CD4-positive, alpha-beta T cell treated with Interleukin-1 beta for 1 hour (primary cell): ENCODE results near the gene NCAN.

Source experiments
- DNase-seq, 2 donors: peaks; one replicate each; pipeline ENCODE4 v3.0.0-alpha.2; 2020 to 2022

Gene NCAN

DNA sequence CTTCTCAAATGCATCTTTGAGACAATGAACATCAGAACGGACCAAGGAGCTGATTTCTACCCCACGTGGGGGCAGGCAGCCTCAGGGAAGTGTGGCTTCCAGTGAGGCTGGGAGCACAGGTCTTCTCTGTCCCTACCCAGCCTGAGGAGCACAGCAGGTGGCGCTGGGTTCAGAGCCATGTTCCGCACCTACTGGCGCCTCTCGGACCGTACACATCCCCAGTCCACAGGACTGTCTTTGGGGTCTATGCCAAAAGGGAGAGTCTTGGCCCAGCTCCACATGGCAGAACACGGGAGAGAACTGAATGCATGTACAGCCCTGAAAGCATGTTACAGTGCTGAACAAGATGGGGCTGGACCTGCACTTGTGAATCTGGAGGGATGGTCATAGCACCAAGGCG is 86.0 kb downstream of the NCAN start:
- no peak for DNase-seq

DNA sequence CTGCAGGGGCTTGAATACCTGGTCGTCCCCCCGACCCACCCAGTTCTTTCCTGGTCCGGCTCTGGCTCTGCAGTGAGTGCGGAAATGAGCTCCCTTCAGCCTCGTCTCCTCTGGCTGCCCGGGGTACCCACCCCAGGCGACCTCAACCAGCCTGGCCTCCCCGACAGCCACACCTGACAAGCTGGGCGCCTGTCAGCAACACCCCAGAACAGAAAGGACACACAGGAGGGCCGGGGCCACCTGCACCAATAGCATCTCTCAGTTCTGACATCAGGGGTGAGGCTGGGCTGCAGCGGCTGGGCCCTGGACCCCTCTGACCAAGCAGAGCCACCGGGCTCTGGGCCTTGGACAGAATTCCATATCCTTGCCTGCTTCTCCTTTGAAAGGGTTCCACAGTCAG is 88.9 kb downstream of the NCAN start:
- no peak for DNase-seq
